Measurements from ENCODE around the gene DCST2.
A peak's percentile ranks its signal among the peaks of the same experiment; 100 is the strongest.

The DCST2 gene

GRCh38 chr1:155053531-155054105 lies 20.0 kb upstream of the DCST2 start:
- no peak for DNase-seq (ENCODE audit: extremely low read depth, low read depth)
- no peak for TF ChIP-seq CTCF (IDR thresholded peaks at IDR 0.05; ENCODE audit: low read depth, low read length, missing control alignments)
- H3K4me3 ChIP-seq (replicated peaks; ENCODE audit: low read depth, low read length) = 0 out of 2 replicates have a peak overlapping the region, but pooled peaks have one; percentile 9

GRCh38 chr1:155052439-155053395 lies 19.1 kb upstream of the DCST2 start:
- DNase-seq (ENCODE audit: extremely low read depth, low read depth) = no peak
- H3K4me3 ChIP-seq (replicated peaks; ENCODE audit: low read depth, low read length) = peak overlapping the region; percentile 89
- peak; percentile 50 for TF ChIP-seq CTCF (IDR thresholded peaks at IDR 0.05; ENCODE audit: low read depth, low read length, missing control alignments)

- no peak for TF ChIP-seq CTCF (IDR thresholded peaks at IDR 0.05; ENCODE audit: low read depth, low read length, missing control alignments)
- peak overlapping the region; percentile 89 for H3K4me3 ChIP-seq (replicated peaks; ENCODE audit: low read depth, low read length)
- DNase-seq (ENCODE audit: extremely low read depth, low read depth) = no peak
Observed at GRCh38 chr1:155051777-155052398, 18.3 kb upstream of the DCST2 start.

GRCh38 chr1:155051342-155051776 lies 17.8 kb upstream of the DCST2 start:
- no peak for DNase-seq (ENCODE audit: extremely low read depth, low read depth)
- H3K4me3 ChIP-seq (replicated peaks; ENCODE audit: low read depth, low read length) = peak overlapping the region; percentile 89
- no peak for TF ChIP-seq CTCF (IDR thresholded peaks at IDR 0.05; ENCODE audit: low read depth, low read length, missing control alignments)

GRCh38 chr1:155050560-155051341 lies 17.2 kb upstream of the DCST2 start, which contains the start of gene ADAM15:
TSS of gene ADAM15 (plus strand) at chr1:155051316. CDS start at chr1:155051387, 71 bp downstream.
- H3K4me3 ChIP-seq (replicated peaks; ENCODE audit: low read depth, low read length) = peak within 1 kb of the TSS; percentile 89
- TF ChIP-seq CTCF (IDR thresholded peaks at IDR 0.05; ENCODE audit: low read depth, low read length, missing control alignments) = peak; percentile 89
- DNase-seq (ENCODE audit: extremely low read depth, low read depth) = peak; percentile 44
